Psoas muscle (tissue), 8 donors: Measurements from ENCODE around the gene ROS1. TPM values are rescaled to one million over a fixed set of nuclear protein-coding genes. Genes with fewer than 3 reads are reported as not detected.

Source experiments
- ATAC-seq, 4 donors: fragments of 200-7000 bp; cut with Tn5 transposase; one replicate each; pipeline ENCODE4 v1.9.1; 2020; ENCODE audit warnings: moderate library complexity in 3 of 4, mild to moderate bottlenecking in 2 of 4
- DNase-seq, 2 donors: peaks; one replicate each; pipeline ENCODE4 v3.0.0-alpha.2; 2020
- H3K27ac ChIP-seq: fragments of 200-600 bp; one replicate; pipeline ENCODE4 v1.8.0; 2022
- H3K27me3 ChIP-seq, 3 donors: fragments of 200-600 bp in 1 of 3; one replicate each; pipeline versions ENCODE4 v1.6.1 to v1.8.0; 2013 to 2022; ENCODE audit warnings: low read length in 2 of 3, mild to moderate bottlenecking in 2 of 3, moderate library complexity in 1 of 3; ENCODE audit not compliant: insufficient read depth in 3 of 3
- H3K36me3 ChIP-seq, 2 donors: fragments of 200-600 bp in 1 of 2; one replicate each; pipeline versions ENCODE4 v1.6.1 to v1.8.0; 2013 to 2022; ENCODE audit warnings: low read depth in 1 of 2, mild to moderate bottlenecking in 1 of 2, moderate library complexity in 1 of 2; ENCODE audit not compliant: insufficient read depth in 1 of 2
- H3K4me1 ChIP-seq: fragments of 200-600 bp; one replicate; pipeline ENCODE4 v1.8.0; 2022
- H3K4me3 ChIP-seq: fragments of 200-600 bp; one replicate; pipeline ENCODE4 v1.8.0; 2022; ENCODE audit warnings: mild to moderate bottlenecking
- H3K9me3 ChIP-seq: fragments of 200-600 bp; one replicate; pipeline ENCODE4 v1.8.0; 2022
- WGBS, 3 donors: extraction: QIAGEN DNeasy Blood & Tissue Kit; methylation state at CpG; one replicate each; pipeline versions ENCODE4 v1.1.6 to v1.1.7; 2013; 5-methylcytosine and 5-hydroxymethylcytosine counted together
- intact Hi-C, 2 donors: fragments of 100-400 bp; cut with DNase I; formaldehyde crosslinking; loops; one replicate each; pipeline versions ENCODE4 v1.11.0 to v1.14.2; 2022
- polyA plus RNA-seq, 3 donors: library from polyadenylated mRNA; stranded (reverse); fragments of 200-250 nt; gene quantifications; one replicate each; pipeline ENCODE4 v1.2.3, GENCODE V29; 2013
- total RNA-seq, 4 donors: library from RNA; stranded (reverse); fragmentation: NEBNext Ultra II Directional in 2 of 4; extraction: Animal tissue kit (Norgen Biotek cat#: 25700) in 2 of 4; gene quantifications; one replicate each; pipeline versions ENCODE4 v1.2.1 to v1.2.4, GENCODE V29; 2021 to 2023
- TF ChIP-seq, protein P1 (sequence below): fragments of 200-600 bp; IDR thresholded peaks from one replicate; pipeline ENCODE4 v1.8.0; 2022; ENCODE audit warnings: antibody characterized with exemption
- donor health status: healthy with polysubstance abuse.
- donor health status: DM: no; HTN: no; CAD: no; lungs with moderate emphysema.
- donor health status: Bipolar disorder and iron deficiency.
- donor health status: healthy.
- donor health status: DM: yes; HTN: yes; CAD: no.
- donor health status: DM: no; HTN: no; CAD: no.
- donor health status: DM: no; HTN: no; CAD: no.
- donor health status: DM: yes; HTN: yes; CAD: no.

Gene ROS1
- total and polyA plus RNA-seq, 7 donors = 0.04 to 0.06 TPM; not detected in 5

- intact Hi-C loops = loop anchor here (5.0 kb wide), 3 partner anchors 33 to 297 kb away; no protein-coding TSS in a partner anchor
- ATAC-seq (no peak), DNase-seq (no peak)
- TF ChIP-seq, protein P1, sequence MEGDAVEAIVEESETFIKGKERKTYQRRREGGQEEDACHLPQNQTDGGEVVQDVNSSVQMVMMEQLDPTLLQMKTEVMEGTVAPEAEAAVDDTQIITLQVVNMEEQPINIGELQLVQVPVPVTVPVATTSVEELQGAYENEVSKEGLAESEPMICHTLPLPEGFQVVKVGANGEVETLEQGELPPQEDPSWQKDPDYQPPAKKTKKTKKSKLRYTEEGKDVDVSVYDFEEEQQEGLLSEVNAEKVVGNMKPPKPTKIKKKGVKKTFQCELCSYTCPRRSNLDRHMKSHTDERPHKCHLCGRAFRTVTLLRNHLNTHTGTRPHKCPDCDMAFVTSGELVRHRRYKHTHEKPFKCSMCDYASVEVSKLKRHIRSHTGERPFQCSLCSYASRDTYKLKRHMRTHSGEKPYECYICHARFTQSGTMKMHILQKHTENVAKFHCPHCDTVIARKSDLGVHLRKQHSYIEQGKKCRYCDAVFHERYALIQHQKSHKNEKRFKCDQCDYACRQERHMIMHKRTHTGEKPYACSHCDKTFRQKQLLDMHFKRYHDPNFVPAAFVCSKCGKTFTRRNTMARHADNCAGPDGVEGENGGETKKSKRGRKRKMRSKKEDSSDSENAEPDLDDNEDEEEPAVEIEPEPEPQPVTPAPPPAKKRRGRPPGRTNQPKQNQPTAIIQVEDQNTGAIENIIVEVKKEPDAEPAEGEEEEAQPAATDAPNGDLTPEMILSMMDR = no peak
- peak overlapping the region; percentile 90 for H3K4me3 ChIP-seq
- H3K4me1 ChIP-seq = peaks cover 30% of the 10 kb centered on the region
- WGBS, 3 donors = 37 to 63% (median 40%) methylated on average over 1 of the region's 1 CpG
- H3K36me3 ChIP-seq = no peaks in the 10 kb centered on the region
- H3K27me3 ChIP-seq = peaks cover 0 to 3% (median 0%) of the 10 kb centered on the region in 3 donors
- H3K9me3 ChIP-seq = no peaks in the 10 kb centered on the region
- peak overlapping the region; percentile 95 for H3K27ac ChIP-seq
Observed at GRCh38 chr6:117268924-117269323, 156.8 kb downstream of the ROS1 start.

DNA sequence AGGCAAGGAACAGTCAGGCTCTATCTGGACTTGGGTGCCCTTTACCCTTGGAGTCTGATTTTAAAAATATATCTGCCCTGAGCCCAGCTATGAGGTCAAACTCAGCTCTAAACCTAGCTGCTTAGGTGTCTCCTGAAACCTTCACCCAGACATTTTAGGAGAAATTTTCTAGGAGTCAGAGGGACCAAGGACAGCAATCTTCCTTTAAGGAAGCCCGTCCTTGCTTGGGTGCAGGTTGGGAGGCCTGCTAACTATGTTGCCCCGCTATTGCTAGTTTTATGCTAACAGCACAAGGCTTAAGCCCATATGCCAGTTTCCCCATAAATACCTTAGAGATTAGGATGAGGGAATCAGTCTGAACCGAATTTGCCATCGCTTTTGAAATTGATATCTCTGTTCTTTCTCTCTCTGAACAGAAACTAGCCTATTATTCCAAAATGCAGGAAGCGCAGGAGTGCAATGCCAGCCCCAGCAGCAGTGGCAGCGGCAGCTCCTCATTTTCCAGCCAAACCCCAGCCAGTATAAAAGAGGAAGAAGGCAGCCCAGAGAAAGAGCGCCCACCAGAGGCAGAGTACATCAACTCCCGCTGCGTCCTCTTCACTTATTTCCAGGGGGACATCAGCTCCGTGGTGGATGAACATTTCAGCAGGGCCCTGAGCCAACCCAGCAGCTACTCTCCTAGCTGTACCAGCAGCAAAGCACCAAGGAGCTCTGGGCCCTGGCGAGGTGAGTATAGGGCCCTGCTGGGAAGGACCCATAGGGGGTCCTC, 157.8 kb downstream of the ROS1 start:
- TF ChIP-seq, protein P1 = peak; percentile 61
- WGBS, 3 donors = 6 to 13% (median 10%) methylated on average over 11 of the region's 11 CpGs
- DNase-seq (peak in 1 of 2 donors; percentile 75), ATAC-seq (peak in 3 of 4 donors; percentile 28 to 42 (median 42))
- Histone ChIP-seq H3K9me3 (no peaks in the 10 kb centered on the region), H3K27ac (peak overlapping the region; percentile 95), H3K27me3 (peaks cover 0 to 5% (median 3%) of the 10 kb centered on the region in 3 donors), H3K4me3 (peak overlapping the region; percentile 90), H3K4me1 (peaks cover 22% of the 10 kb centered on the region), H3K36me3 (no peaks in the 10 kb centered on the region)
- intact Hi-C loops = loop anchor here (2.0 to 5.0 kb wide), 4 partner anchors 34 to 296 kb away; no protein-coding TSS in a partner anchor

GRCh38 chr6:117267054-117267347, 158.7 kb downstream of the ROS1 start:
- no peak for DNase-seq
- intact Hi-C loops = loop anchor here (2.0 to 5.0 kb wide), 4 partner anchors 35 to 295 kb away; no protein-coding TSS in a partner anchor
- 12 to 16% (median 12%) methylated on average over 5 of the region's 5 CpGs for WGBS, 3 donors
- TF ChIP-seq, protein P1 = no peak
- Histone ChIP-seq H3K27ac (peak overlapping the region; percentile 95), H3K4me1 (peaks cover 19% of the 10 kb centered on the region), H3K27me3 (peaks cover 0 to 7% (median 3%) of the 10 kb centered on the region in 3 donors), H3K4me3 (peak overlapping the region; percentile 90), H3K9me3 (no peaks in the 10 kb centered on the region), H3K36me3 (no peaks in the 10 kb centered on the region)
- no peak for ATAC-seq

- intact Hi-C loops = loop anchor here (2.0 to 5.0 kb wide), 4 partner anchors 36 to 294 kb away; no protein-coding TSS in a partner anchor
- Histone ChIP-seq H3K27ac (peak overlapping the region; percentile 95), H3K4me1 (peaks cover 23% of the 10 kb centered on the region), H3K36me3 (no peaks in the 10 kb centered on the region), H3K4me3 (peak overlapping the region; percentile 90), H3K9me3 (no peaks in the 10 kb centered on the region), H3K27me3 (peaks cover 0 to 7% (median 3%) of the 10 kb centered on the region in 3 donors)
- DNase-seq = no peak
- WGBS, 3 donors = 5 to 6% (median 6%) methylated on average over 16 of the region's 16 CpGs
- ATAC-seq = no peak
- TF ChIP-seq, protein P1 = no peak
Observed at GRCh38 chr6:117266257-117267053, 159.3 kb downstream of the ROS1 start.
